OCI-LY1 (cell line): ENCODE measurements around the gene UFC1.

Experiments
- CTCF ChIP-seq: fragments of 200-600 bp; sonication (generic), shearing (Covaris generic); IDR thresholded peaks from 2 replicates; pipeline ENCODE4 v1.5.1; 2017; ENCODE audit warnings: mild to moderate bottlenecking, antibody characterized with exemption, low read length, moderate library complexity, mixed read lengths
- EZH2 ChIP-seq: fragments of 200-600 bp; sonication (generic), shearing (Covaris generic); IDR thresholded peaks from 2 replicates; pipeline ENCODE4 v1.8.0; 2017; ENCODE audit warnings: borderline replicate concordance, mixed run types, mild to moderate bottlenecking, antibody characterized with exemption, low read length, moderate library complexity, mixed read lengths

GRCh38 chr1:161160671-161161145 is 6.9 kb downstream of the UFC1 start:
- no peak for TF ChIP-seq CTCF
- no peak for TF ChIP-seq EZH2
